Fibroblast of pulmonary artery (primary cell): ENCODE data around the gene UBE2J2.

Experiments used
- DNase-seq: peaks from one replicate; pipeline ENCODE4 v3.0.0-alpha.2; 2010; ENCODE audit warnings: low read depth
- H3K4me3 ChIP-seq: replicated peaks from 2 replicates; pipeline ENCODE4 v1.5.1; 2011; ENCODE audit warnings: low read depth, mild to moderate bottlenecking, control low read depth, low read length, moderate library complexity
- CTCF ChIP-seq: IDR thresholded peaks from 2 replicates; pipeline ENCODE4 v1.5.1; 2011; ENCODE audit warnings: mild to moderate bottlenecking, control low read depth, low read length, inconsistent platforms; ENCODE audit errors: missing control alignments

The UBE2J2 gene

GRCh38 chr1:1274931-1275431, 1.3 kb upstream of the UBE2J2 start:
- no peak overlapping the region for H3K4me3 ChIP-seq
- DNase-seq: no peak
- TF ChIP-seq CTCF: no peak

GRCh38 chr1:1274299-1274930, 761 bp upstream of the UBE2J2 start:
- H3K4me3 ChIP-seq: peak overlapping the region; percentile 68
- TF ChIP-seq CTCF: no peak
- DNase-seq: no peak

GRCh38 chr1:1273209-1273511, 494 bp downstream of the UBE2J2 start:
- DNase-seq: no peak
- peak overlapping the region; percentile 84 for H3K4me3 ChIP-seq
- TF ChIP-seq CTCF: no peak

- no peak for DNase-seq
- peak overlapping the region; percentile 84 for H3K4me3 ChIP-seq
- no peak for TF ChIP-seq CTCF
Observed at GRCh38 chr1:1272341-1273208, 1.1 kb downstream of the UBE2J2 start.

GRCh38 chr1:1270813-1271212, 2.8 kb downstream of the UBE2J2 start:
- no peak for TF ChIP-seq CTCF
- peak; percentile 67 for DNase-seq
- H3K4me3 ChIP-seq: peak overlapping the region; percentile 15

GRCh38 chr1:1268284-1268682, 5.4 kb downstream of the UBE2J2 start:
- no peak for TF ChIP-seq CTCF
- no peak for DNase-seq
- no peak overlapping the region for H3K4me3 ChIP-seq
